Measurements from ENCODE around the gene SLC39A1. TPM values are rescaled to one million over a fixed set of nuclear protein-coding genes. Genes with fewer than 3 reads are reported as not detected.

The SLC39A1 gene
- total RNA-seq, 2 donors from 2014 or later = 65.6 to 74.2 TPM

GRCh38 chr1:153951801-153952200 is 11.5 kb downstream of the SLC39A1 start:
- Mint-ChIP-seq H3K4me1 (ENCODE audit: low read depth in 2 of 2) (peaks cover 38 to 43% of the 10 kb centered on the region in 2 donors), H3K9me3 (no peaks in the 10 kb centered on the region), H3K27ac (peak overlapping the region in 1 of 2 donors; percentile 45), H3K36me3 (peaks cover 24% of the 10 kb centered on the region), H3K27me3 (no peaks in the 10 kb centered on the region), H3K4me3 (no peak overlapping the region)
- ATAC-seq (no peak), DNase-seq (ENCODE audit: low spot score) (no peak)

DNA sequence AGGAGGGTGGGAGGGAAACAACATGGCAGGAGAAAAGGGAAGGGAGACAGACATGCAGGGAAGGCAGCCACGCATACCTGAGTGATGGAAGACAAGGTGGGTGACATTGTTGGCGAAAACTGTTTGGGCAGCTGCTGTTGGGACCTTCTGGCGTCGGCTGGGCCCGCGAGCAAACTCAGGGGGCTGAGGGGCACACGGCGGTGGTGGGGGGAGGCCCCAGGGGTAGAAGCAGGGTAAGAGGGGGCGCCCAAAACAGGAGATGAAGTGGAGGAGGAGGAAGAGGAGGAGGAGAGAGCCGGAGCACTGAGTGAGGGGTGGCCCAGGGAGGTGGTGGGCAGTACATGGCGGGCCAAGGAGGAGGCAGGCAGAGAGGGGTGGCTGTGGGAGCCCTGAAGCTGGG is 12.2 kb downstream of the SLC39A1 start:
- DNase-seq (ENCODE audit: low spot score) (no peak), ATAC-seq (no peak)
- H3K27ac Mint-ChIP-seq = peak overlapping the region in 1 of 2 donors; percentile 60
- H3K36me3 Mint-ChIP-seq = peaks cover 24% of the 10 kb centered on the region
- no peak overlapping the region for H3K4me3 Mint-ChIP-seq
- H3K4me1 Mint-ChIP-seq (ENCODE audit: low read depth in 2 of 2) = peaks cover 34 to 38% of the 10 kb centered on the region in 2 donors
- H3K27me3 Mint-ChIP-seq = no peaks in the 10 kb centered on the region
- H3K9me3 Mint-ChIP-seq = no peaks in the 10 kb centered on the region

DNA sequence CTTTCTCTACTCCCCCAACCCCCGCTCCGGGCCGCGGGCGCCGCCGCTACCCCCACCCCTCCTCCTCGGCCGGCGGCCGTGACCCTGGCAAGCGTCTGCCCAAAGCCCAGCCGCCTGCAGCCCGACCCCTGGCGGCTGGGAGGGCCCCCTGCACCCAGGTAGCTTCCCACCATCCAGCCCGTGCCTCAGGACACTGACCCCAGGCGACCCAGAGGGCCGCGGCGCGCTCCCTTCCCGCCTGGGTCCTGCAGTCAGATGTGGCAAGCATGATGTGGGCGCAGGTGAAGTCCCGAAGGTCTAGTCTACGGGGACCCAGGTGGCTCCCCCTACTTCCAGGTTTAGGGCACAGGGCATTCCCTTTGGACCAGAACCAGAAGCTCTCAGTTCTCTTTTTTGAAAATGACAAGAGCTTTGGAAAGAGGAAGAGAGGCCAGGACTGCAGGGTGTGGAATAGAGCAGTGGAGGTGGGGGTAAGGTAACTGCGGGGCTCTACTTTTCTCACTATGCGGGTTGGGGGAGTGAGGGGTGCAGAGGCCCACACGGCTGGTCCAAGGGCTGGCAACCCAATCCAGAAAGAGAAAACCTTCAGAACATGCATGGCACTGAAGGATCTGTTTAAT is 16.6 kb downstream of the SLC39A1 start, which contains the start of gene DENND4B:
TSS of gene DENND4B (minus strand) at position 97 of the 620 bp plus-strand sequence. CDS start 2,344 bp downstream, outside the sequence.
- Mint-ChIP-seq H3K27me3 (no peaks in the 10 kb centered on the region), H3K4me1 (ENCODE audit: low read depth in 2 of 2) (peaks cover 45 to 46% of the 10 kb centered on the region in 2 donors), H3K27ac (peak within 1 kb of the TSS; percentile 98), H3K9me3 (no peaks in the 10 kb centered on the region), H3K4me3 (peak within 1 kb of the TSS; percentile 92), H3K36me3 (peaks cover 23% of the 10 kb centered on the region)
- peak; percentile 82 to 85 for ATAC-seq
- peak; percentile 87 for DNase-seq (ENCODE audit: low spot score)

DNA sequence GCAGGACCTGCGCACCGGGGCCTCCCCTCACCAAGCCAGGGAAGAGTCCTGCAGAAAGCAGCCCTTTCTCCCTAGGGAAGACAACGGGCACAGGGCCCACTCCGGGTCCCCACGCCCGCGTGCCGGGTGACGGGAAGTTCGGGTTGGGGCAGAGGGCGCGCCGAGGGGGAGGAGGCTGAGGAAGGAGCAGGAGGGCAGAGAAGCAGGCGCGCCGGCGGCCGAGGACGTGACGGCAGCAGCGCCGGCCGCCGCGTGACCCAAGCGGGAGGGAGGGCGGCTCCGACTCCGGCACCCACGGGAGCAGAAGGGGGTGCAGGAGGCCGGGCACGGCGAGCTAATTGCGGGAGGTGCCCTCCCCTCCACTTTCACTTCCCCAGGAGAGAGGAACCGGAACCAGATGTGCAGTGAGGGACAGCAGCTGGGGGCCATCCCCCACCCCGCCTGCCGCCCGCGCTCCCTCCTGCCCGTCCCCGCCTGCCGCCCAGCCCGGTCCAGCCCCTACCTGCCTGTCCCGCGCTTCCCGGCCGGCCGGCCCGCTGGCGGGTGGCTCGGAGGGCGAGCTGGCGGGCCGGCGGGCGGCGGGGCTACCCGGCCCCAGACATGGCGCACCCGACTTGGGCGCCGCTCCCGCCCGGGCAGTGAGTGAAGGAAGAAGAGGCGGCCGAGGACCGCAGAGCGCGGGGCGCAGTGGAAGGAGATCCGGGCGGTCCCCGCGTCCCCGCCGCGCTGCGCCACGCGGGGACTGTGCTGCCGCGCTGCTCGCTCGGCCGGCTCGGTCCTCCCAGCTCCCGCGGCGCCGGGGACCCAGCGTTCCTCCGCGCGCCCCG is 17.3 kb downstream of the SLC39A1 start:
- Mint-ChIP-seq H3K9me3 (no peaks in the 10 kb centered on the region), H3K27ac (peak overlapping the region; percentile 98), H3K36me3 (peaks cover 21% of the 10 kb centered on the region), H3K4me3 (peak overlapping the region; percentile 92), H3K4me1 (ENCODE audit: low read depth in 2 of 2) (peaks cover 45 to 46% of the 10 kb centered on the region in 2 donors), H3K27me3 (no peaks in the 10 kb centered on the region)
- ATAC-seq (peak; percentile 78 to 82), DNase-seq (ENCODE audit: low spot score) (peak; percentile 89)

DNA sequence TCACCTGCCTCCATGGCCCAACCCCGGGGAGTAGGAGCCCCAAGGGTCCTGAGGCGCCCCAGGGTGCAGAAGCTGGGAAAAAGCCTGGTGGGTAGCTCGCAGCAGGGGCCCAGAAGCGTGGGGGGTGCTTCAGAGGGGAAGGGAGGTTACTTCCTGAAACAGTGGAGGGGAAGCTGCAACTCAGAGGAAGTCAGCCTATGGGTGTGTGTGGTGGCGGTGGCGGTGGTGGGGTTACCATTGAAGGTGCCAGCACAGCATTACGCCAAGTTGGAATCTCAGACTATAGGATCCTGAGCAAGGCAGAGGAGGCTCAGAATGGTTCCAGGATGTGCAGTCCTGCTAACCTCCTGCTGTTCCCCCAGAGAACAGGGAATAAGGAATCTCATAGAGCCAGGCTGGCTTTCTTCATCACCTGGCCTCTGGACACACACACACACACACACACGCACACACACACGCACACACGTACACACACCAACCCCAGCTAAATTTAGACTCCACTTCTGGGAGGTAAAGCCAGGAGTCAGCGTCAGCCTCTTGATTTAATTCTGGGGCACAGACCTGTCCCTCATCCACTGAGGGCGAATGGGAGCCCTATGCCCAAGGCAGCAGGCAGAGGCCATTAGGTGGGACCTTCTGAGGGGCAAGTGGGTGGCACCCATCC is 18.1 kb downstream of the SLC39A1 start:
- ATAC-seq (peak; percentile 82 to 84), DNase-seq (ENCODE audit: low spot score) (peak; percentile 90)
- Mint-ChIP-seq H3K27me3 (no peaks in the 10 kb centered on the region), H3K4me3 (peak overlapping the region; percentile 92), H3K36me3 (peaks cover 17% of the 10 kb centered on the region), H3K27ac (peak overlapping the region; percentile 98), H3K4me1 (ENCODE audit: low read depth in 2 of 2) (peaks cover 43 to 44% of the 10 kb centered on the region in 2 donors), H3K9me3 (no peaks in the 10 kb centered on the region)

GRCh38 chr1:153944827-153945117 is 18.6 kb downstream of the SLC39A1 start:
- Mint-ChIP-seq H3K4me3 (peak overlapping the region; percentile 92), H3K4me1 (ENCODE audit: low read depth in 2 of 2) (peaks cover 40 to 44% of the 10 kb centered on the region in 2 donors), H3K27me3 (no peaks in the 10 kb centered on the region), H3K36me3 (peaks cover 16% of the 10 kb centered on the region), H3K27ac (peak overlapping the region; percentile 98), H3K9me3 (no peaks in the 10 kb centered on the region)
- DNase-seq (ENCODE audit: low spot score) = no peak
- ATAC-seq = no peak

GRCh38 chr1:153944005-153944826 is 19.1 kb downstream of the SLC39A1 start:
- no peaks in the 10 kb centered on the region for H3K27me3 Mint-ChIP-seq
- H3K27ac Mint-ChIP-seq = peak overlapping the region; percentile 98
- ATAC-seq (no peak), DNase-seq (ENCODE audit: low spot score) (no peak)
- peaks cover 40 to 47% of the 10 kb centered on the region in 2 donors for H3K4me1 Mint-ChIP-seq (ENCODE audit: low read depth in 2 of 2)
- H3K4me3 Mint-ChIP-seq = peak overlapping the region; percentile 92
- peaks cover 16% of the 10 kb centered on the region for H3K36me3 Mint-ChIP-seq
- H3K9me3 Mint-ChIP-seq = no peaks in the 10 kb centered on the region

DNA sequence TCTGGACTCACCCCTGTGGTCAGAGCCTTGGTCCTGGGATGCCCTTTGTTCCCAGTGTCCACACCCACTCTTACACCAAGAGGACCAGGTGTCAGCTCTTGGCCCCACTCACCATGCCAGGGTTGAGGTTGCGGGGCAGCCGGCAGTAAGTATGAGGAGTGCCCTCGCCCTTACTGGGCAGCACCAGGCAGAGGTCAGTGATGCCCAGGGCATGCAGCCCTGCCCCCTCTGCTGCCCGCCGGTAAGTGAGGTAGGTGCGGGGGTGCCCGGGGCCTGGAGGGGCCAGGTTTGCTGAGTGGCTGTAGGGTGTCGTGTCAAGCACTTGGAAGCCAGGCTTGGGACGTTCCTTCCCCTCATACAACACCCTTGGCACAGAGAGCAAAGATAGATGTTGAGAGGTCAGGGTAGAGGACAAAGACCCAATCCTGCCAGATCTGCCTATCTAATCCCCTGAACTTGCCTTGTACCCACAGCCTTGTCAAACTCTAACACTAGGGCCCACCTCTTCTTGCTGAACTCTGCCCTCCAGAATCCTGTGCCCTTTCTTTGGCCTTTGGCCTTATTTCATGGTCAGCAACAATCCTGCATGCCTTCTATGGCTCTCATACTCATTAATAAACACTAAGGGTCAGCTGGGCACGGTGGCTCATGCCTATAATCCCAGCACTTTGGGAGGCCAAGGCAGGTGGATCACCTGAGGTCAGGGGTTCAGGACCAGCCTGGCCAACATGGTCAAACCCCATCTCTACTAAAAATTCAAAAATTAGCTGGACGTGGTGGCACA is 20.4 kb downstream of the SLC39A1 start:
- DNase-seq (ENCODE audit: low spot score) (no peak), ATAC-seq (no peak)
- Mint-ChIP-seq H3K36me3 (peaks cover 11% of the 10 kb centered on the region), H3K4me1 (ENCODE audit: low read depth in 2 of 2) (peaks cover 40 to 49% of the 10 kb centered on the region in 2 donors), H3K4me3 (peak overlapping the region; percentile 15), H3K27ac (peak overlapping the region; percentile 98), H3K9me3 (no peaks in the 10 kb centered on the region), H3K27me3 (no peaks in the 10 kb centered on the region)

DNA sequence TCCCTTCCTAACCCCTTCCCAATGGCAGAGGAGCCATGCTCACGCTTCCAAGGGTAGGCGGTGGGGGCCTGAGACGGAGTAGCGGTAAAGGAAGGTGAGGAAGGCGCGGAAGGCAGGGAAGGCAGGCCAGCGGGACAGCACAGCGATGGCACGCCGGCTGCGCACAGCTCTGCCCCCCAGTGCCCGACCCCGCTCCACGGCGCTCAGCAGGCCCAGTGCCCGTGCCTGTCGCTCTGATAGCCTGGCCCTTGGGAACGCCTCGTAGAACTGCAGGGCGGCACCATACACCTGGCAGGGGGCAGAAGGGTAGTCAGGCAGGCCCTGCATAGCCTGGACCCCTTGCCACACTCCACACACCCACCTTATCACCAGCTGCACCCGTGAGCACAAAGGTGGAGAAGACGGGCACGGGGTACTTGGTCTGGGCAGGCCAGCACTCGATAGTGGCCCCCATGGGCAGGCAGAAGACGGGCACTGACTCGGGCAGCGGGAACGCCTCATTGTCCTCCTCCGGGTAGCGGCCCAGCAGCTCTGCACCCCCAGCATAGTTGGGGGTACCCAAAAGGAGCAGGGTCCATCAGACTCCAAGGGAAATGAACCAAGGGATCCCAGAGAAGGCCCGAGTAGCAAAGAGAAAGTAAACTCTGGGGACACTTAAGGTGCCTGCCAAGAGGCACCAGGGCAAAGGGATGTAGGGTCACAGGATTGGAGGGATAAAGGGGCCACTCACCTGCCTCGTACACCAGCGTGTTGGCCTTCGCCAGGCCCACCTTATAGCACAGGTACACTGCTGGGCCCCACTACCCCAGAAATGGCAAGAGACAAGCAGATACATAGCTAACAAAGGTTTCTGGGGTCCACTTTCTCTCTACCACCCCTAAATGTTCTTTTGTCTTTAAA is 21.3 kb downstream of the SLC39A1 start:
- Mint-ChIP-seq H3K36me3 (peaks cover 11% of the 10 kb centered on the region), H3K9me3 (no peaks in the 10 kb centered on the region), H3K27me3 (no peaks in the 10 kb centered on the region), H3K4me3 (peak overlapping the region; percentile 15), H3K27ac (peak overlapping the region in 1 of 2 donors; percentile 98), H3K4me1 (ENCODE audit: low read depth in 2 of 2) (peaks cover 44 to 57% of the 10 kb centered on the region in 2 donors)
- DNase-seq (ENCODE audit: low spot score) = no peak
- no peak for ATAC-seq

GRCh38 chr1:153940756-153941155 is 22.6 kb downstream of the SLC39A1 start:
- Mint-ChIP-seq H3K36me3 (peaks cover 12% of the 10 kb centered on the region), H3K4me1 (ENCODE audit: low read depth in 2 of 2) (peaks cover 38 to 56% of the 10 kb centered on the region in 2 donors), H3K9me3 (no peaks in the 10 kb centered on the region), H3K27me3 (no peaks in the 10 kb centered on the region), H3K27ac (peak overlapping the region in 1 of 2 donors; percentile 75), H3K4me3 (no peak overlapping the region)
- DNase-seq (ENCODE audit: low spot score) (peak; percentile 46), ATAC-seq (no peak)

GRCh38 chr1:153939476-153939875 is 23.9 kb downstream of the SLC39A1 start:
- no peaks in the 10 kb centered on the region for H3K9me3 Mint-ChIP-seq
- DNase-seq (ENCODE audit: low spot score) = peak; percentile 28
- no peak for ATAC-seq
- peaks cover 32 to 49% of the 10 kb centered on the region in 2 donors for H3K4me1 Mint-ChIP-seq (ENCODE audit: low read depth in 2 of 2)
- H3K27me3 Mint-ChIP-seq = no peaks in the 10 kb centered on the region
- peak overlapping the region in 1 of 2 donors; percentile 75 for H3K27ac Mint-ChIP-seq
- H3K4me3 Mint-ChIP-seq = no peak overlapping the region
- H3K36me3 Mint-ChIP-seq = peaks cover 16% of the 10 kb centered on the region

GRCh38 chr1:153938996-153939395 is 24.3 kb downstream of the SLC39A1 start:
- H3K36me3 Mint-ChIP-seq = peaks cover 16% of the 10 kb centered on the region
- peak overlapping the region in 1 of 2 donors; percentile 75 for H3K27ac Mint-ChIP-seq
- no peaks in the 10 kb centered on the region for H3K27me3 Mint-ChIP-seq
- ATAC-seq = no peak
- H3K4me3 Mint-ChIP-seq = no peak overlapping the region
- no peaks in the 10 kb centered on the region for H3K9me3 Mint-ChIP-seq
- peaks cover 27 to 48% of the 10 kb centered on the region in 2 donors for H3K4me1 Mint-ChIP-seq (ENCODE audit: low read depth in 2 of 2)
- peak; percentile 10 for DNase-seq (ENCODE audit: low spot score)

Measured in natural killer cell treated with Interleukin-12 subunit alpha and Interleukin-12 subunit beta and Interleukin-15 and Interleukin-18, amount 100 ng/mL, for 72 hours (primary cell).